Activated CD8-positive, alpha-beta memory T cell treated with anti-CD3 and anti-CD28 coated beads, Interleukin-2, amount 10 ng/mL, durations not matched to agents 7 days and 5 days (primary cell): ENCODE measurements around the gene AOC3. TPM values are rescaled to one million over a fixed set of nuclear protein-coding genes. Genes with fewer than 3 reads are reported as not detected.
"Not testable (repeated sequence)": the region's sequence is repeated elsewhere in the genome, so short reads cannot be mapped to it uniquely, and the experiment has no call there.

Experiments
- ATAC-seq: fragments of 150-1000 bp; cut with Tn5 transposase; one replicate; pipeline ENCODE4 v1.10.0; 2021; ENCODE audit warnings: moderate library complexity
- CTCF ChIA-PET: fragments of 350-600 bp; sonication (Branson Sonifier 250); formaldehyde crosslinking; loops from one replicate; lab custom pipeline; 2021; ENCODE audit warnings: antibody characterized with exemption; lab: Charles Lee
- DNase-seq: peaks from one replicate; pipeline ENCODE4 v3.0.0-alpha.2; 2020
- H3K27ac Mint-ChIP-seq: one replicate; pipeline ENCODE4 v1.8.0; 2021; ENCODE audit warnings: mild to moderate bottlenecking, mixed read lengths
- H3K27me3 Mint-ChIP-seq: one replicate; pipeline ENCODE4 v1.8.0; 2021; ENCODE audit warnings: mixed read lengths
- H3K36me3 Mint-ChIP-seq: one replicate; pipeline ENCODE4 v1.8.0; 2021; ENCODE audit warnings: mild to moderate bottlenecking, mixed read lengths
- H3K4me1 Mint-ChIP-seq: one replicate; pipeline ENCODE4 v1.8.0; 2021; ENCODE audit warnings: mixed read lengths
- H3K4me3 Mint-ChIP-seq: one replicate; pipeline ENCODE4 v1.8.0; 2021; ENCODE audit warnings: mild to moderate bottlenecking, moderate library complexity, mixed read lengths
- H3K9me3 Mint-ChIP-seq: one replicate; pipeline ENCODE4 v1.8.0; 2022; ENCODE audit warnings: low read depth, mixed read lengths
- total RNA-seq, 2 experiments: library from RNA; stranded (reverse); gene quantifications; one replicate each; pipeline ENCODE4 v1.2.3, GENCODE V29; 2021

Gene AOC3
- total RNA-seq, 2 experiments from 2014 or later: 1.1 to 1.5 TPM

GRCh38 chr17:42857389-42857788, 6.4 kb downstream of the AOC3 start:
- no peak for ATAC-seq
- H3K4me1 Mint-ChIP-seq: no peaks in the 10 kb centered on the region
- no peak overlapping the region for H3K27ac Mint-ChIP-seq
- no peaks in the 10 kb centered on the region for H3K9me3 Mint-ChIP-seq
- H3K27me3 Mint-ChIP-seq: peaks cover 2% of the 10 kb centered on the region
- CTCF ChIA-PET: no interaction called here
- no peaks in the 10 kb centered on the region for H3K36me3 Mint-ChIP-seq
- H3K4me3 Mint-ChIP-seq: no peak overlapping the region
- DNase-seq: no peak

- CTCF ChIA-PET: no interaction called here
- H3K4me1 Mint-ChIP-seq: no peaks in the 10 kb centered on the region
- DNase-seq (no peak), ATAC-seq (no peak)
- no peaks in the 10 kb centered on the region for H3K36me3 Mint-ChIP-seq
- H3K4me3 Mint-ChIP-seq: no peak overlapping the region
- peaks cover 2% of the 10 kb centered on the region for H3K9me3 Mint-ChIP-seq
- H3K27me3 Mint-ChIP-seq: peaks cover 20% of the 10 kb centered on the region
- no peak overlapping the region for H3K27ac Mint-ChIP-seq
Measured at GRCh38 chr17:42865638-42866094, 14.7 kb downstream of the AOC3 start.

- Mint-ChIP-seq H3K4me3 (no peak overlapping the region), H3K36me3 (no peaks in the 10 kb centered on the region), H3K27me3 (peaks cover 20% of the 10 kb centered on the region), H3K4me1 (no peaks in the 10 kb centered on the region), H3K27ac (no peak overlapping the region), H3K9me3 (peaks cover 2% of the 10 kb centered on the region)
- DNase-seq (no peak), ATAC-seq (no peak)
- CTCF ChIA-PET: no interaction called here
Measured at GRCh38 chr17:42866216-42866615, 15.2 kb downstream of the AOC3 start.

GRCh38 chr17:42866631-42867575, 15.9 kb downstream of the AOC3 start:
- Mint-ChIP-seq H3K27me3 (peaks cover 20% of the 10 kb centered on the region), H3K4me1 (no peaks in the 10 kb centered on the region), H3K9me3 (peaks cover 2% of the 10 kb centered on the region), H3K27ac (no peak overlapping the region), H3K4me3 (no peak overlapping the region), H3K36me3 (no peaks in the 10 kb centered on the region)
- CTCF ChIA-PET: no interaction called here
- ATAC-seq: no peak
- DNase-seq: no peak

GRCh38 chr17:42867694-42868261, 16.8 kb downstream of the AOC3 start:
- DNase-seq, CTCF ChIA-PET: not testable (repeated sequence)
- H3K27me3 Mint-ChIP-seq: peaks cover 23% of the 10 kb centered on the region

GRCh38 chr17:42868338-42868737, 17.3 kb downstream of the AOC3 start:
- Mint-ChIP-seq H3K9me3 (peaks cover 2% of the 10 kb centered on the region), H3K27me3 (peaks cover 23% of the 10 kb centered on the region), H3K4me1 (no peaks in the 10 kb centered on the region), H3K4me3 (no peak overlapping the region), H3K36me3 (no peaks in the 10 kb centered on the region), H3K27ac (no peak overlapping the region)
- CTCF ChIA-PET: no interaction called here
- no peak for DNase-seq
- ATAC-seq: no peak

More at GRCh38 chr17:42867694-42868261, 16.8 kb downstream of the AOC3 start:
- not testable (repeated sequence) for H3K9me3 Mint-ChIP-seq, H3K4me3 Mint-ChIP-seq, ATAC-seq, H3K36me3 Mint-ChIP-seq, H3K4me1 Mint-ChIP-seq, H3K27ac Mint-ChIP-seq

- Mint-ChIP-seq H3K27me3 (peaks cover 12% of the 10 kb centered on the region), H3K4me1 (no peaks in the 10 kb centered on the region), H3K36me3 (no peaks in the 10 kb centered on the region), H3K4me3 (no peak overlapping the region), H3K27ac (no peak overlapping the region), H3K9me3 (peaks cover 2% of the 10 kb centered on the region)
- ATAC-seq: no peak
- CTCF ChIA-PET: no interaction called here
- no peak for DNase-seq
Measured at GRCh38 chr17:42871647-42872046, 20.6 kb downstream of the AOC3 start.

GRCh38 chr17:42872251-42872965, 21.4 kb downstream of the AOC3 start:
- no peak overlapping the region for H3K4me3 Mint-ChIP-seq
- ATAC-seq (no peak), DNase-seq (no peak)
- H3K27ac Mint-ChIP-seq: no peak overlapping the region
- H3K4me1 Mint-ChIP-seq: no peaks in the 10 kb centered on the region
- H3K27me3 Mint-ChIP-seq: peaks cover 16% of the 10 kb centered on the region
- CTCF ChIA-PET: no interaction called here
- H3K9me3 Mint-ChIP-seq: peaks cover 2% of the 10 kb centered on the region
- no peaks in the 10 kb centered on the region for H3K36me3 Mint-ChIP-seq

- Mint-ChIP-seq H3K36me3 (no peaks in the 10 kb centered on the region), H3K27ac (no peak overlapping the region), H3K4me3 (no peak overlapping the region), H3K27me3 (peaks cover 23% of the 10 kb centered on the region), H3K4me1 (no peaks in the 10 kb centered on the region), H3K9me3 (peaks cover 2% of the 10 kb centered on the region)
- CTCF ChIA-PET: interaction anchor here (1.2 kb wide), 1 partner anchor 50 kb away, joined by 3 read pairs; the partner anchor contains the start of gene BECN1
- no peak for ATAC-seq
- DNase-seq: no peak
Measured at GRCh38 chr17:42873315-42873714, 22.3 kb downstream of the AOC3 start.

- CTCF ChIA-PET: interaction anchor here (1.2 kb wide), 1 partner anchor 50 kb away, joined by 3 read pairs; the partner anchor contains the start of gene BECN1
- H3K27ac Mint-ChIP-seq, H3K9me3 Mint-ChIP-seq, DNase-seq, ATAC-seq, H3K36me3 Mint-ChIP-seq, H3K4me1 Mint-ChIP-seq, H3K4me3 Mint-ChIP-seq: not testable (repeated sequence)
- peaks cover 27% of the 10 kb centered on the region for H3K27me3 Mint-ChIP-seq
Measured at GRCh38 chr17:42873932-42874695, 23.1 kb downstream of the AOC3 start.

- H3K27me3 Mint-ChIP-seq: peaks cover 29% of the 10 kb centered on the region
- DNase-seq (no peak), ATAC-seq (no peak)
- H3K4me3 Mint-ChIP-seq: no peak overlapping the region
- no peaks in the 10 kb centered on the region for H3K4me1 Mint-ChIP-seq
- H3K27ac Mint-ChIP-seq: no peak overlapping the region
- CTCF ChIA-PET: no interaction called here
- no peaks in the 10 kb centered on the region for H3K9me3 Mint-ChIP-seq
- H3K36me3 Mint-ChIP-seq: no peaks in the 10 kb centered on the region
Measured at GRCh38 chr17:42877037-42877436, 26.0 kb downstream of the AOC3 start.

- ATAC-seq: no peak
- no peaks in the 10 kb centered on the region for H3K36me3 Mint-ChIP-seq
- no peaks in the 10 kb centered on the region for H3K9me3 Mint-ChIP-seq
- CTCF ChIA-PET: no interaction called here
- no peaks in the 10 kb centered on the region for H3K4me1 Mint-ChIP-seq
- peaks cover 26% of the 10 kb centered on the region for H3K27me3 Mint-ChIP-seq
- no peak for DNase-seq
- no peak overlapping the region for H3K4me3 Mint-ChIP-seq
- no peak overlapping the region for H3K27ac Mint-ChIP-seq
Measured at GRCh38 chr17:42878123-42878880, 27.3 kb downstream of the AOC3 start.
